ENCODE measurements around the gene WDR75.

GRCh38 chr2:189512879-189513278, 71.6 kb downstream of the WDR75 start:
- TF ChIP-seq, protein P1, sequence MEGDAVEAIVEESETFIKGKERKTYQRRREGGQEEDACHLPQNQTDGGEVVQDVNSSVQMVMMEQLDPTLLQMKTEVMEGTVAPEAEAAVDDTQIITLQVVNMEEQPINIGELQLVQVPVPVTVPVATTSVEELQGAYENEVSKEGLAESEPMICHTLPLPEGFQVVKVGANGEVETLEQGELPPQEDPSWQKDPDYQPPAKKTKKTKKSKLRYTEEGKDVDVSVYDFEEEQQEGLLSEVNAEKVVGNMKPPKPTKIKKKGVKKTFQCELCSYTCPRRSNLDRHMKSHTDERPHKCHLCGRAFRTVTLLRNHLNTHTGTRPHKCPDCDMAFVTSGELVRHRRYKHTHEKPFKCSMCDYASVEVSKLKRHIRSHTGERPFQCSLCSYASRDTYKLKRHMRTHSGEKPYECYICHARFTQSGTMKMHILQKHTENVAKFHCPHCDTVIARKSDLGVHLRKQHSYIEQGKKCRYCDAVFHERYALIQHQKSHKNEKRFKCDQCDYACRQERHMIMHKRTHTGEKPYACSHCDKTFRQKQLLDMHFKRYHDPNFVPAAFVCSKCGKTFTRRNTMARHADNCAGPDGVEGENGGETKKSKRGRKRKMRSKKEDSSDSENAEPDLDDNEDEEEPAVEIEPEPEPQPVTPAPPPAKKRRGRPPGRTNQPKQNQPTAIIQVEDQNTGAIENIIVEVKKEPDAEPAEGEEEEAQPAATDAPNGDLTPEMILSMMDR (IDR thresholded peaks at IDR 0.05 in 4 of 5, conservative IDR thresholded peaks at IDR 0.05 in 1 of 5), result no peak
- no peak for TF ChIP-seq POLR2A (IDR thresholded peaks at IDR 0.05)
